ENCODE measurements around the gene TRPC4AP.
"Not testable (repeated sequence)": the region's sequence is repeated elsewhere in the genome, so short reads cannot be mapped to it uniquely, and the experiment has no call there.

Gene TRPC4AP

DNA sequence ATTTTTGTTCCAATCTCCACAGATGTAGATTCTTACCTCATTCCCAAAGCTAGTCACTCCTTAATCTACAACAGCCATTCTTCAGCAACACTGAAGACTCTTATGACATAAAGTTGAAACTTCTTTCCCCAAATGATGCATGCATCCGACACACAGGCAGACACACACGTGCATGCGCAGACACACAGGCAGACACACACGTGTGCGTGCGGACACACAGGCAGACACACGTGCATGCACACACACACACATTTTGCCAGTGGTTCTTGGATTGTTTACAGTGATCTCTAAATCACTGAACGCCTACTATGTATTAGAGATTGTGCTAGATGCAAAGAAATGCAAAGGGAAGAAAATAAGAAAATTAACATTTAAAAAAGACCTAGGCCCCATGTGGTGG is 9.0 kb upstream of the TRPC4AP start:
- DNase-seq (ENCODE audit: low read depth), result no peak

DNA sequence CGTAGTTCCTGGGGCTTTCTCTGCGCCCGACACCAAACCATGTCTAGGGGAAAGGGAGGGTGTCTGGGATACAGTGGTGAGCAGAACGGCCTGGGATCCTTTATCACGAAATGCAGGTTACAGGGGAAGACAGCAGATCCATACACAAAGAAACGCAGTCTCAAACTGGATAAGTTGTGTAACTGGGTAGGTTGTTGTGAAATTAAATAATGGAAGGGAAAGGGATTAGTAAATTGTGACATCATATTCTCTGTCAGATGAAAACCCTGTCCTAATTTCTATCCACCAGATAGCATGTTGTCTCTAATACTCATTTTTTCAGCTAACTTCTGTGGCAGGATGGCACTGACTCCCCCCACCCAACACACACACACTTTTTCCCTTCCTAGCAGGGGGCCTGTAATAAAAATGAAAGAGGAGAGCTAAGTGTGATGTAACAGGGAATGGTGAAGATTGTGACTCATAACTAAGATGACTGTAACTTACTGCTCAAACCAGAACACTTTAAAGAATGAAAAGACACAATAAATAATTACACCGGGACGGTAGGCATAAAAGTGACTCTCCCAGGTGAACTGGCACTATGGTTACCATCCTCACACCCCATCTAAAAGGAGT is 769 bp upstream of the TRPC4AP start:
- no peak for DNase-seq (ENCODE audit: low read depth)

DNA sequence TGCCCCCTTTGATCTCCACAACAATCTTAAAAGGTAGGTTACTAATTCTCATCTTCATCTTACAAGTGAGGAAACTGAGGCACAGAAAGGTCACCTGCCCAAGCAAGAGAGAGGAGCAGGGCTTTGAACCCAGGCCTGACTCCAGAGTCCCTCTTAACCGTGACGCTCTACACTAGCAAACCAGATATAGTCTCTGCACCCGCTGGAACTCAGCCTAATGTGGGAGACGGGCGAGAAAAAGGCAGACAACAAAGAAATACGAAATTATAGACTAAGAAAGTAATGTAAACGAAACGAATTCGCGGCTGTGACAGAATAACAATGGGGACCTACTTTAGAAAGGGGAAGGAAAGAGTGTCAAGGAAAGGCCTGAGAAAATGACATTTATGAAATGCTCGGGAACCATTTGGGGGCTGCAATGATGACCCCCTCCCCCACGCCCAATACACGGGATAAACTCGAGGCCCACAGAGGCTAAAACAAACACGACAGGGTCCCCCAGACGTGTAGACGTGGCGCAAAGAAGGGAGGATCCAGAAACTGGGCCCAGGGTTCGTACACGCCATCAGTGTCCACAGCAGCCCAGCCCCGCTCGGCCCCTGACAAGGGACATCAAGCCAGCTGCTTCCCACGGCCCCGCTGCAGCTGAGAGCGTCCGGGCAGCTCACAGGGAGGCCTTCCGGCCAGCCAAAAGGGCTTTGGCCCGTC is 637 bp downstream of the TRPC4AP start:
- DNase-seq (ENCODE audit: low read depth), result no peak

DNA sequence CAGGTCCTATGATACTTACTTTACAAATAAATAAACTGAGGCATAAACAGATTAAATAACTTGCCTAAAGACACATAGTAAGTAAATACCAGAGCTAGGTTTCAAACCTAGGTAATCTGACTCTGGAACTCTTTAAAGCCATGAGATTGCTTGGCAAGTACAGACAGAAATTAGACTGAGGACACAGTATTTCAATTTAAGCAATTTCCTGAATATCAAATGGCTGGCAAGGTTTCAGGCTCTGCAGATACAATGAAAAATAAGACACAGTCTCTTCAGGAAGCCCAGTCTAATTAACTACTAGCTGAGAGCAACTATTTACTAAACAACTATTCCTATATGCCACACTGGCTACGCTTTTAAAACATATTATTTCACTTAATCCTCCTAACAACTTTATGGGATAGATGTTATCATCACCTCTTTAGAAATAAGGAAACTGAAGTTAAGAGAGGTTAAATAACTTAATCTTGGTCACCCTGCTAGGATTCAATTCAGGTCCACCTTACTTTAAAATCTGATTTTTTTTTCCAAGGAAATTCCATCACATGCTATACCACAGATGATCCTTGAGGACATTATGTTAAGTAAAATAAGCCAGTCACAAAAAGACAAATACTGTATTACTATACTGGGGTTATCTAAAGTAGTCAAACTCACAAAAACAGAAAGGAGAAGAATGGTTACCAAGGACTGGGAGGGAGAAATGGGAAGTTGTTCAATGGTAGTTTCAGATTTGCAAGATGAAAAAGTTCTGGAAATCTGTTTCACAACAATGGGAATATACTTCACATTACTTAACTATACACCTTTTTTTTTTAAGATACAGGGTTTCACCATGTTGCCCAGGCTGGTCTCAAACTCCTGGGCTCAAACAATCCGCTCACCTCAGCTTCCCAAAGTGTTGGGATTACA is 4.1 kb downstream of the TRPC4AP start:
- no peak for DNase-seq (ENCODE audit: low read depth)

DNA sequence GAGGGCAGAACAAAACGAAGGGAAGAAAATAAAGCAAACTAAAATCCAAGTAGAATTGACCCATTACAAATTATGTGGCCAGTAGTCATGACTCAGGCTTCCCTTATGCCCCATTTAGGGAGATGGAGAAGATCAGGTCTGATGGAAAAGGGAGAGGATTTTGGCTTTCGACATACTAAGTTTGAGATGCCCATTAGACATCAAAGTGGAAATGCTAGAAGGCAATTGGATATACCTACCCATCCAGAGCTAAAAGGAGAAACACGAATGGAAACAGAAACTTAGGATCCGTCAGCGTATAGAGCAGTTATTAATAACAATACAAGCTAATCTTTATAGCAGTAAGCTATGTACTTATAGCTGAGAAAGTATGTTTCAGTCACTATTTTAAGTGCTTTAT is 4.8 kb downstream of the TRPC4AP start:
- DNase-seq (ENCODE audit: low read depth), result no peak

DNA sequence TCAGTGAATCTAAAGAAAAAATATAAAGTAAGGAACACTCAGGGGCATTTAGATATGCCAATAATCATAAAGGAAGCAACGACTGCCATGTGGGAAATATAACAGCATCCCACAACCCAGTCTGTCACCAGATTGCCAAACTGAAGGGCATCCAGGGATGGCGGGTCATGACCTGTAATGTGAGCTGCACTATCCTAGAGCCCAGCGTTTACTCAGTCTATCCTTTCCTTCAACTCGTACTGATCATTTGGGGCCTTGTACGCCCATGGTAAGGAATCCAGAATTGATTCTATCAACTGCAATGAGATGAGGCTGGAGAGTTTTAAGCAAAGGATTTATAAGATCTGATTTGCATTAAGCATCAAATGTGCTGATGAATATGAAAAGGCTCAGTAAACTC is 5.3 kb downstream of the TRPC4AP start:
- no peak for DNase-seq (ENCODE audit: low read depth)

DNA sequence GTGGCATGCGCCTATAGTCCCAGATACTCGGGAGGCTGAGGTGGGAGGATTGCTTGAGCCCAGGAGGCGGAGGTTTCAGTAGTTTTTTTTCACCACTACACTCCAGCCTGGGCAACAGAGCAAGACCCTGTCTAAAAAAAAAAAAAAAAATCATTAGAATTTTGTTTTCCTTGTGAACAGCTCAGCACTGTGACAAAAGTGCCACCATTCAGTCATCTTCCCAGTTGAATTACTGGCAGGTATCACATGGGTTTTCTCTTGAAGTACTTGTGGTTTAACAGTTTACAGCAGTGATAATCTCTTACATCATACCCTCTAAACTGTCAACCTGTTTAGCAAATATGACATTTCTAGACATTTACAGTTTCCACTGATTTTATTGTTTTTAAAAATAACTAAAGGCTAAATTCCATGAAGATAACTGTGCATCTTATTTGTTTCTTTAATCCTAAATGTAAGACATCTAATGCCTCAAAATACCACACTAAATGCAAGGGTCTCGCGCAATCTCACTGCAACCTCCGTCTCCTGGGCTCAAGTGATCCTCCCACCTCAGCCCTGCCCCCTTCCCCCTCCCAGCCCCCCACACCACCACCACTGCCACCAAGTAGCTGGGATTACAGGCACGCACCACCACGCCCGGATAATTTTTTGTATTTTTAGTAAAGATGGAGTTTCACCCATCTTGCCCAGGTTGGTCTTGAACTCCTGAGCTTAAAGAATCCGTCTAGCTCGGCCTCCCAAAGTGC is 7.0 kb downstream of the TRPC4AP start:
- no peak for DNase-seq (ENCODE audit: low read depth)

DNA sequence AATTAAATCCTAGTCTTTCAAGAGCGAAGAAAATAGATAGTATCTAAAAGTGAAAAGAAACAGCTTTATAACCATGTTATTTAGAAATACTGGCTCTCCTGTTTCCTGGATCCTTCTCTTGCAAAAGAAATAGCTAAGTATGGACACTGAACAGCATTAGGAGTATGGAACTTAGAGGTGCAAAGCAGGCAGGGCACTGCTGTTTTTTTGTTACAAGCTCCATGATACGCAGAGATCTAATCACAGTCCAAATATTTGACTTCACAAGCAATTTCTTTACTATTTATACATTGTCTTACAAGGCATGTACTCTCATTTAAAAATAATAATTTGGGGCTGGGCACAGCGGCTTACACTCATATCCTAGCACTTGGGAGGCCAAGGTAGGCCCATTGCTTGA is 7.6 kb downstream of the TRPC4AP start:
- DNase-seq (ENCODE audit: low read depth), result no peak

DNA sequence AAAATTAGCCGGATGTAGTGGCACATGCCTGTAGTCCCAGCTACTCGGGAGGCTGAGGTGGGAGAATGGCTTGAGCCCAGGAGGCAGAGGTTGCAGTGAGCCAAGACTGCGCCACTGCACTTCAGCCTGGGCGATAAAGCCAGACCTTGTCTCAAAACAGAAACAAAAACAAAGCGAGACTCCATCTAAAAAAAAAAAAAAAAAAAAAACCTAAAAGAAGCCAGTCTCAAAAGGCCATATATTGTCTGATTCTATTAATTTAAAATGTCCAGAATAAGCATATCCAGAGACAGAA is 12.3 kb downstream of the TRPC4AP start:
- not testable (repeated sequence) for DNase-seq (ENCODE audit: low read depth)

DNA sequence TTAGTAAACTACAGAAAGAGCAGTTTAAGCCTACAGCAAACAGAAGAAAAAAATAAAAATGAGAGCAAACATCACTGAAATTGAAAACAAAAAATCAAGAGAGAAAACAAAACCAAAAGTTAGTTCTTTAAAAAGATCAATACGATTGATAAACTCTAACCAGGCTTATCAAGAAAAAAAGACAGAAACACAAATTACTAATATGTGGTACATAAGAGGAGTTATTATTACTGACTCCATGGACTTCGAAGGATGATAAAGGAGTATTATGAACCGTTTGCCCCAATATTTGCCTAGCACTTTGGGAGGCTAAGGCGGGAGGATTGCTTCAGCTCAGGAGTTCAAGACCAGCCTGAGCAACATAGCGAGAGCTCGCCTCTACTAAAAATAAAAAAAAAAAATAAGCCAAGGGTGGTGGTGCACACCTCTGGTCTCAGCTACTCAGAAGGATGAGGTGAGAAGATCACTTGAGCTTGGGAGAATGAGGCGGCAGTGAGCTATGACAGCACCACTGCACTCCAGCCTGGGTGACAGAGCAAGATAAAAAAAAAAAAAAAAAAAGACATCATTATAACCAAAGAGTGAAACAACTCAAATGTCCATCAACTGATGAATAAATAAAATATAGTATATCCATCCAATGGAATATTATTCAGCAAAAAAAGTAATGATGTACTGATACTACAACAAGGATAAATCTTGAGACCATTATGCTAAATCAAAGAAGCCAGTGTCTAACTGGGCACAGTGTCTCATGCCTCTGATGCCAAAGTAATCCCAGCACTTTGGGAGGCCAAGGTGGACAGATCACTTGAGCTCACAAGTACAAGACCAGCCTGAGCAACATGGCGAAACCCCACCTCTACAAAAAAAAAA is 12.9 kb downstream of the TRPC4AP start:
- DNase-seq (ENCODE audit: low read depth), result no peak

DNA sequence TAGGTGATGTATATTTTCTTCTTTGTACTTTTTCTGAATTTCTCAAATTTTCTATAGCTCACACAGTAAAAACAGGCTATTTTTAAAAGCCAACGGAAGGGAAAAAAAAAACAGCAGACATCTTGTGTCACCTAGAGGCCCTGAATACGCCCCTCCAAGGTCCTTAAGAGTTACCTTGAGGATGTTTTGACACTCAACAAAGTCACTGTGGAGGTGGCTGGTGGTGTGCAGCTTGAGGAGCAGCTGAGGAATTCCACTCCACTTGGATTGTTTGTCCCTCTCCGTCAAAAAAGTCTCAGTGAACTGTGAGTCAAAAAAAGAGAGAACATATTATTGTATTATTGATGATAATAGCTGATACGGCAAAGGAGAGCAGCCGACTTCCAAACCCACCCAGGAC is 14.7 kb downstream of the TRPC4AP start:
- no peak for DNase-seq (ENCODE audit: low read depth)

DNA sequence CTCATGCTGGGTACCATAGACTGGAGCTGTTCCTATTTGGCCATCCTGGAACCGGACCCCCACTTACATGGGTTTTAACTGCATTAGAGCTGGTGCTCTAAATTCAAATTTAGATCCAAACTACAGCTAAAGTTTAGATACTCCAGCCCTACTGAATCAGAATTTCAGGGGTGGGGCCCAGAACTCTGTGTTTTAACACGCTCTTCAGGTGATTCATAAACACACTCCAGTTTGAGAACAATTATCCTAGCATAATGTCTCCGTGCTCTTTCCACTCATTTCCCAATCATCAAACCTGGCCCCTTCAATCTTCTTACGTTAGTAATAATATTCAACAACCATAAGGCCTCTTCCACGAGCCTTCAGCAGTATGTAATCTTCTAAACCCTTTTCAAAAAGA is 15.3 kb downstream of the TRPC4AP start:
- no peak for DNase-seq (ENCODE audit: low read depth)

DNA sequence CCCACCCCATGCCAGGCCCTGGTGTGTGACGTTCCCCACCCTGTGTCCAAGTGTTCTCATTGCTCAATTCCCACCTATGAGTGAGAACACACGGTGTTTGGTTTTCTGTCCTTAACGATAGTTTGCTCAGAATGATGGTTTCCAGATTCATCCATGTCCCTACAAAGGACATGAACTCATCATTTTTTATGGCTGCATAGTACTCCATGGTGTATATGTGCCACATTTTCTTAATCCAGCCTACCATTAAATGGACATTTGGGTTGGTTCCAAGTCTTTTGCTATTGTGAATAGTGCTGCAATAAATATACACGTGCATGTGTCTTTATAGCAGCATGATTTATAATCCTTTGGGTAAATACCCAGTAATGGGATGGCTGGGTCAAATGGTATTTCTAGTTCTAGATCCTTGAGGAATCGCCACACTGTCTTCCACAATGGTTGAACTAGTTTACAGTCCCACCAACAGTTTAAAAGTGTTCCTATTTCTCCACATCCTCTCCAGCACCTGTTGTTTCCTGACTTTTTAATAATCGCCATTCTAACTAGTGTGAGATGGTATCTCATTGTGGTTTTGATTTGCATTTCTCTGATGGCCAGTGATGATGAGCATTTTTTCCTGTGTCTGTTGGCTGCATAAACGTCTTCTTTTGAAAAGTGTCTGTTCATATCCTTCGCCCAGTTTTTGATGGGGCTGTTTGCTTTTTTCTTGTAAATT is 21.0 kb downstream of the TRPC4AP start:
- not testable (repeated sequence) for DNase-seq (ENCODE audit: low read depth)

DNA sequence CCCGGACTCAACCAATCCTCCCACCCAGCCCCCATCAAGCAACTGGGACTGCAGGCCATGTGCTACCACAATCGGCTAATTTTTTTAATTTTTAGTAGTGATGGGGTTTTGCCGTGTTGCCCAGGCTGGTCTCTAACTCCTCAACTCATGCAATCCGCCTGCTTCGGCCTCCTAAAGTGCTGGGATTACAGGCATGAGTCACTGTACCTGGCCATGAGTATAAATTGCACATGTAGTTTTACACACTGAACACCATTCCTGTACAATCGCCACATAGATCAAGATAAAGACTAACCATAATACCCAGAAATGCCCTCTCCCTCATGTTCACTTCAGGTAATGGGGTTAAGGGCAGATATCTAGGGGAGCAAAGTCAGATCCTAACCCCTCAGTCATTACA is 26.4 kb downstream of the TRPC4AP start:
- no peak for DNase-seq (ENCODE audit: low read depth)

DNA sequence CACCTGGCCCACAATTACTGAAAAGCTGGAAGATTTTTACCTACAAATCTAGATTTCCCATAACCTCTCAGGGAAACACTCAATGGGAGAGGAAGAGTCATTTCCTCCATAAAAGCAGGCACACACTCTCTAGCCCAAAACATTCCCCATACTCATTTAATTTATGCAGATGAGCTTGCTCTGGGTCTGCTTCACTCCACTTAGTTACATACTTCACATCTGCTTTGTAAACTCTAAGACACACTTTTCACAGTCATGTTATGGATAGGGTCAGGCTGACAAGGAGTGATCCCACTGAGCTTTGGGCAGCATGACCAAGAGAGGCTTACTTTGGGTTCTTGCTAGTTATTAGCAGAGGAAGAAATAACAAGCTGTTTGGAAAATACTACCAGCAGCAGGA is 27.4 kb downstream of the TRPC4AP start:
- no peak for DNase-seq (ENCODE audit: low read depth)

DNA sequence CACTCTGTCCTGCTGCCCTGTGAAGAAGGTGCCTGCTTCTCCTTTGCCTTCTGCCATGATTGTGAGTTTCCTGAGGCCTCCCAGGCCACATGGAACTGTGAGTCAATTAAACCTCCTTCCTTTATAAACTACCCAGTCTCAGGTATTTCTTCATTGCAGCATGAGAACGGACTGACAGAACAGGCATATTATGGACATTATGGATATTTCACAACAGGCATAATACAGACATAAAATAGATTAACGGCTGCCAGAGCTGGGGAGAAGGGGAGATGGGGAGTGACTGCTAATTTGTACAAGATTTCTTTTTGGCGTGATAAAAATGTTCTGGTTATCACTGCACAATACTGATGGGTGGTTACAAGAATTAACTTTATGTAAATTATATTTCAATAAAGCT is 29.4 kb downstream of the TRPC4AP start:
- DNase-seq (ENCODE audit: low read depth), result no peak

DNA sequence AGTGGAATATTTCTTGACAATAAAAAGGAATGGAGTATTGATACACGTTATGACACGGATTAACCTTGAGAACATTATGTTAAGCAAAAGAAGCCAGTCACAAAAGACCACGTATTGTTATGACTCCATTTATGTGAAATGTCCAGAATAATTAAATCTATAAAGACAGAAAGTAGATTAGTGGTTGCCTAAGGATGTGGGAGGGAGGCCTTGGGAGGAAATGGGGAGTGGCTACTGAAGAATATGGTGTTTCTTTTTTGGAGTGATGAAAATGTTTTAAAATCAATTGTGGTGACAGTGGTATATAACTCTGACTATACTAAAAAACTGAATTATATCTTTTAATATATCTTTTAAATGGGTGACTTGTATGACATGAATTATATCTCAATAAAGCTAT is 30.1 kb downstream of the TRPC4AP start:
- DNase-seq (ENCODE audit: low read depth), result no peak

DNA sequence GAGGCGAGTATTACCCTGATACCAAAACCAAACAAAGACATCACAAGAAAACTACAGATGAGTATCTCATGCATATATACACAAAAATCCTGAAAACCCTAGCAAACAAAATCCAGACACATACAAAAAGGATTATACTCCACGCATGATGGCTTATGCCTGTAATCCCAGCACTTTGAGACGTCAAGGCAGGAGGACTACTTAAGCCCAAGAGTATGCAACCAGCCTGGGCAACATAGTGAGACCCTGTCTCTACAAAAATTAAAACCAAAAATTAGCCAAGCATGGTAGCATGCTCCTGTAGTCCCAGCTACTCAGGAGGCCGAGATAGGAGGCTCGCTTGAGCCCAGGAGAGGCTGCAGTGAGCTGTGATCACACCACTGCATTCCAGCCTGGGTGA is 32.4 kb downstream of the TRPC4AP start:
- no peak for DNase-seq (ENCODE audit: low read depth)

DNA sequence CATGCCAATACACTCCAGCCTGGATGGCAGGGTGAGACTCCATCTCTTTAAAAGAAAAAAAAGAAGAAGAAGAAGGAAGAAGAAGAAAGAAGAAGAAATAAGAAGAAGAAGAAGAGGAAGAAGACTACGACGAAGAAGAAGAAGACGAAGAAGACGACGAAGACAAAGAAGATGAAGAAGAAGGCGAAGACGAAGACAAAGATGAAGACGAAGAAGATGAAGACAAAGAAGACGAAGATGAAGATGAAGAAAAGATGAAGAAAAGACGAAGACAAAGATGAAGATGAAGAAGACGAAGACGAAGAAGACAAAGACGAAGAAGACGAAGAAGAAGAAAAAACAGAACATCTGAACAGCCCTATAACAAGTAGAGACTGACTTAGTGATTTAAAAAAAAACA is 33.0 kb downstream of the TRPC4AP start:
- DNase-seq (ENCODE audit: low read depth), result no peak

DNA sequence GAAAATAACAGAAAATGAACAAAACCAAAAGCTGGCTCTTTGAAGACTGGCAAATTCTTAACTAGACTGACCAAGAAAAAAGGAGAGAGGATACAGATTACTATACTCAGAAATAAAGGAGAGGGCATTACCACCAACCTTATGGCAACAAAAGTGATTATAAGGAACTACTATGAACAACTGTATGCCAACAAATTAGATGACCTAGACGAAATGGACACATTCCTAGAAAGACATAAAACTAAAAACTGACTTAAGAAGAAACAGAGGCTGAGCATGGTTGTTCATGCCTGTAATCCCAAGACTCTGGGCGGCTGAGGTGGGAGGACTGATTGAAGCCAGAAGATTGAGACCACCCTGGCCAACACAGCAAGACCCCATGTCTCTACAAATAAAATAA is 33.5 kb downstream of the TRPC4AP start:
- no peak for DNase-seq (ENCODE audit: low read depth)
